GM12873 (cell line): ENCODE results near the gene ZNF787.

Experiments used
- TF ChIP-seq, protein P1 (sequence below): IDR thresholded peaks from 2 replicates; pipeline ENCODE4 v1.5.1; 2012; ENCODE audit warnings: low read depth, mild to moderate bottlenecking, moderate library complexity, low read length, control low read depth; ENCODE audit not compliant: insufficient read depth; ENCODE audit errors: missing control alignments

The ZNF787 gene

DNA sequence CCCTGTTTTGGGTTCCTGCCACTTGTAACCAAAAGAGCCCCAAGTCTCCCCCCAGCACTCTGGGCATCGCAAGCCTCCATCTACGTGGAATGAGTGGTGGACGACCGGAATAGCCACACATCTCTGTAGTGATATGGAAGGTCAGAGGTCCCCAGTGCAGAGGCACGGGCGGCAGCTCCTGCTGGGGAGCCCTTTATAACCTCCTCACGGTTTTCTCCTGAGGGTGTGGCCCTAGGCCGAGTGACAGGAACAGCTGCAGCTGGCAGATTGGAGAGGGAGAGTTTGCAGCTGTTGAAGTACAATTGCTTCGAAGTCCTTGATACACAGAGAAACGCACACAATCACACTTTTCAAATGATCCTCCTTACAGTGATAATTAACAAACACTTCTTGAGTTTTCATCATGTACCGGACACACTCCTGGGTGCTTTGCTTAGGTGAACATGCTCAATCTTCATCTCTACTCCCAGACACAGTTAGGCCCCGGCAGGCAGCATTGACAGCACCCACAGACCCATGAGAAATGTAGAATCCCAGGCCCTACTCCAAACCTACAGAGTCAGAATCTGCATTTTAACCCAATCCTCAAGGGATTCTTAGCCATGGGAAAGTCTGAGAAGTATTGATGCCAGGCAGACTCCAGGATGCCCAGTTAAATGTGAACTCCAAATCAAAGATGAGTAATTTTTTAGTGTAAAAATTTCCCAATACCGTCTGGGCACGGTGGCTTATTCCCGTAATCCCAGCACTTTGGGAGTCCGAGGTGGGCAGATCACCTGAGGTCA, 4.9 kb upstream of the ZNF787 start:
- TF ChIP-seq, protein P1, sequence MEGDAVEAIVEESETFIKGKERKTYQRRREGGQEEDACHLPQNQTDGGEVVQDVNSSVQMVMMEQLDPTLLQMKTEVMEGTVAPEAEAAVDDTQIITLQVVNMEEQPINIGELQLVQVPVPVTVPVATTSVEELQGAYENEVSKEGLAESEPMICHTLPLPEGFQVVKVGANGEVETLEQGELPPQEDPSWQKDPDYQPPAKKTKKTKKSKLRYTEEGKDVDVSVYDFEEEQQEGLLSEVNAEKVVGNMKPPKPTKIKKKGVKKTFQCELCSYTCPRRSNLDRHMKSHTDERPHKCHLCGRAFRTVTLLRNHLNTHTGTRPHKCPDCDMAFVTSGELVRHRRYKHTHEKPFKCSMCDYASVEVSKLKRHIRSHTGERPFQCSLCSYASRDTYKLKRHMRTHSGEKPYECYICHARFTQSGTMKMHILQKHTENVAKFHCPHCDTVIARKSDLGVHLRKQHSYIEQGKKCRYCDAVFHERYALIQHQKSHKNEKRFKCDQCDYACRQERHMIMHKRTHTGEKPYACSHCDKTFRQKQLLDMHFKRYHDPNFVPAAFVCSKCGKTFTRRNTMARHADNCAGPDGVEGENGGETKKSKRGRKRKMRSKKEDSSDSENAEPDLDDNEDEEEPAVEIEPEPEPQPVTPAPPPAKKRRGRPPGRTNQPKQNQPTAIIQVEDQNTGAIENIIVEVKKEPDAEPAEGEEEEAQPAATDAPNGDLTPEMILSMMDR = no peak

DNA sequence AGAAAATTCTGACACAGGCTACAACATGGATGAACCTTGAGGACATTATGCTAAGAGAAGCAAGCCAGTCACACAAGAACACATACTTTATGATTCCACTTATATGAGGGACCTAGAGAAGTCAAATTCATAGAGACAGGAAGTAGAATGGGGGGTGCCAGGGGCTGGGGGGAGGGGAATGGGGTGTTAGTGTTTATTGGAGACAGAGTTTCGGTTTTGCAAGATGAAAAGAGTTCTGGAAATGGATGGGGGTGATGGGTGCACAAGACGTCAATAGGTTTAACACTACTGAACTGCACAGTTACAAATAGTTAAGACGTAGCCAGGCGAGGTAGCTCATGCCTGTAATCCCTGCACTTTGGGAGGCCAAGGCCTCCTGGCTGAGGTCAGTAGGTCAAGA, 3.5 kb upstream of the ZNF787 start:
- TF ChIP-seq, protein P1 = no peak

GRCh38 chr19:56123266-56123891, 2.3 kb upstream of the ZNF787 start:
- TF ChIP-seq, protein P1 = no peak

- TF ChIP-seq, protein P1 = peak; percentile 8
Measured at GRCh38 chr19:56120371-56121179, 520 bp downstream of the ZNF787 start.

DNA sequence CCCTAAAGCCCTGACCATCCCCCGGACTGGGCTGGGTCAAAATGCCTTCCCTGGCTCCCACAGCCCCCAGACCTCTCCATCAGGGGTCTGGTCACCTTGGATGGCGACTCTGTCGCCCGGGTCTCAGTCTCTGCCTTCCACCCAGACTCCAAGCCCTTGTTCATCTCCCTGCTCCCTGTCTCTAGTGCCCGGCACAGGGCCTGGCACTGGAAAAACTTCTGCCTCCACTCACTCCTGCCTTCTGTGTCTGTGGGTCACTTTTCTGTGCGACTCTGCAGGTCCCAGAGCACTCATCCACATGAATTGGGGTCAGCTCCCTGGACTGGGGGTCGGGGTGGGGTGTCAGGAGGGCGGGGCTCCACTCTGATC, 1.1 kb downstream of the ZNF787 start:
- TF ChIP-seq, protein P1 = no peak

GRCh38 chr19:56119582-56119978, 1.5 kb downstream of the ZNF787 start:
- TF ChIP-seq, protein P1 = no peak
